IMR-90 (cell line): ENCODE data around the gene PPP1R12B. TPM values are rescaled to one million over a fixed set of nuclear protein-coding genes. Genes with fewer than 3 reads are reported as not detected.
"Not testable (repeated sequence)": the region's sequence is repeated elsewhere in the genome, so short reads cannot be mapped to it uniquely, and the experiment has no call there.

ENCODE experiments used
- ATAC-seq: fragments of 200-7000 bp; cut with Tn5 transposase; 2 replicates; pipeline ENCODE4 v1.9.1; 2020; ENCODE audit warnings: low read depth, mild to moderate bottlenecking, moderate library complexity
- BruUV-seq: library from RNA; stranded (reverse); fragments of 400-500 nt; replicated peaks from 2 replicates; lab custom pipeline; 2021; lab: Mats Ljungman, UMichigan
- CTCF ChIA-PET: fragments of 300-600 bp; formaldehyde crosslinking; extraction: SDS; loops from one replicate; lab custom pipeline; 2021; ENCODE audit warnings: antibody characterized with exemption; lab: Yijun Ruan, JAX
- POLR2A ChIA-PET: fragments of 300-600 bp; sonication (Branson Sonifier 250); formaldehyde crosslinking; loops from one replicate; lab custom pipeline; 2022; ENCODE audit warnings: antibody characterized with exemption; ENCODE audit not compliant: unreplicated experiment; lab: Charles Lee
- DNase-seq: peaks from one replicate; pipeline ENCODE4 v3.0.0; 2013
- H2AFZ ChIP-seq: replicated peaks from 2 replicates; pipeline ENCODE3; 2013; ENCODE audit warnings: low read length, mild to moderate bottlenecking; ENCODE audit not compliant: poor library complexity
- H2AK5ac ChIP-seq: 2 replicates; pipeline ENCODE4 v1.6.1; 2013; ENCODE audit warnings: low read depth, low read length, inconsistent platforms
- H2AK9ac ChIP-seq: replicated peaks from 2 replicates; pipeline ENCODE3; 2013; ENCODE audit warnings: mild to moderate bottlenecking, low read depth, low read length, moderate library complexity; ENCODE audit not compliant: poor library complexity
- H2BK120ac ChIP-seq: 2 replicates; pipeline ENCODE4 v1.6.1; 2013; ENCODE audit warnings: low read depth, low read length, inconsistent platforms
- H2BK15ac ChIP-seq: 3 replicates; pipeline ENCODE4 v1.6.1; 2013; ENCODE audit warnings: low read depth, low read length, inconsistent platforms
- H2BK20ac ChIP-seq: 2 replicates; pipeline ENCODE4 v1.6.1; 2013; ENCODE audit warnings: low read depth, mild to moderate bottlenecking, inconsistent platforms, low read length, moderate library complexity
- H2BK5ac ChIP-seq: 2 replicates; pipeline ENCODE4 v1.6.1; 2013; ENCODE audit warnings: mild to moderate bottlenecking, low read depth, low read length, inconsistent platforms; ENCODE audit not compliant: poor library complexity, severe bottlenecking
- H3K14ac ChIP-seq: replicated peaks from 2 replicates; pipeline ENCODE4 v1.6.1; 2013; ENCODE audit warnings: low read depth, low read length, inconsistent platforms
- H3K18ac ChIP-seq: 2 replicates; pipeline ENCODE4 v1.6.1; 2013; ENCODE audit warnings: low read depth, low read length, control low read depth
- H3K23ac ChIP-seq: 2 replicates; pipeline ENCODE4 v1.6.1; 2013; ENCODE audit warnings: low read depth, low read length, inconsistent platforms
- H3K27ac ChIP-seq: 2 replicates; pipeline ENCODE4 v1.5.1; 2013; ENCODE audit warnings: mild to moderate bottlenecking, control low read depth, low read length; ENCODE audit not compliant: insufficient read depth
- H3K27me3 ChIP-seq: 2 replicates; pipeline ENCODE4 v1.6.1; 2013; ENCODE audit warnings: low read length; ENCODE audit not compliant: control insufficient read depth, insufficient read depth
- H3K36me3 ChIP-seq: 2 replicates; pipeline ENCODE4 v1.6.1; 2013; ENCODE audit warnings: low read length, mixed read lengths; ENCODE audit not compliant: control insufficient read depth, insufficient read depth
- H3K4ac ChIP-seq: 2 replicates; pipeline ENCODE4 v1.6.1; 2013; ENCODE audit warnings: low read depth, low read length, inconsistent platforms
- H3K4me1 ChIP-seq: 2 replicates; pipeline ENCODE4 v1.6.1; 2013; ENCODE audit warnings: low read length, mixed read lengths; ENCODE audit not compliant: control insufficient read depth, insufficient read depth
- H3K4me2 ChIP-seq: 2 replicates; pipeline ENCODE4 v1.6.1; 2013; ENCODE audit warnings: low read depth, mild to moderate bottlenecking, control low read depth, low read length, moderate library complexity
- H3K4me3 ChIP-seq: 2 replicates; pipeline ENCODE4 v1.5.1; 2013; ENCODE audit warnings: low read depth, mild to moderate bottlenecking, control low read depth, low read length, moderate library complexity; ENCODE audit not compliant: insufficient read depth
- H3K56ac ChIP-seq: 2 replicates; pipeline ENCODE4 v1.6.1; 2013; ENCODE audit warnings: low read length, inconsistent platforms; ENCODE audit not compliant: insufficient read depth; ENCODE audit errors: extremely low read depth
- H3K79me1 ChIP-seq, 2 experiments: 2 replicates each; pipeline ENCODE4 v1.6.1; 2013; ENCODE audit warnings: low read length in 2 of 2, inconsistent platforms in 1 of 2, low read depth in 1 of 2
- H3K9ac ChIP-seq: 2 replicates; pipeline ENCODE4 v1.6.1; 2013; ENCODE audit warnings: low read depth, low read length, control low read depth
- H3K9me1 ChIP-seq: 2 replicates; pipeline ENCODE4 v1.6.1; 2013; ENCODE audit warnings: low read length, inconsistent platforms; ENCODE audit not compliant: insufficient read depth
- H3K9me3 ChIP-seq: 2 replicates; pipeline ENCODE4 v1.6.1; 2013; ENCODE audit warnings: low read length; ENCODE audit not compliant: control insufficient read depth, insufficient read depth
- H4K20me1 ChIP-seq: 2 replicates; pipeline ENCODE4 v1.6.1; 2013; ENCODE audit warnings: low read length, inconsistent platforms; ENCODE audit not compliant: insufficient read depth
- H4K5ac ChIP-seq: 2 replicates; pipeline ENCODE4 v1.6.1; 2013; ENCODE audit warnings: mild to moderate bottlenecking, low read depth, low read length, control low read depth
- H4K8ac ChIP-seq, 2 experiments: 2 replicates each; pipeline ENCODE4 v1.6.1; 2013; ENCODE audit warnings: low read depth in 2 of 2, low read length in 2 of 2, control low read depth in 1 of 2, inconsistent platforms in 1 of 2
- H4K91ac ChIP-seq: 2 replicates; pipeline ENCODE4 v1.6.1; 2013; ENCODE audit warnings: low read depth, low read length, inconsistent platforms; ENCODE audit not compliant: insufficient read depth
- CEBPB ChIP-seq: IDR thresholded peaks from 2 replicates; pipeline ENCODE4 v1.6.1; 2012; ENCODE audit warnings: low read depth, low read length, improper control_type of control experiment
- WGBS, 2 experiments: methylation state at CpG; one replicate each; pipeline versions ENCODE4 v1.1.5 to v1.1.7; 2013; ENCODE audit warnings: missing lambda C conversion rate in 2 of 2; ENCODE audit not compliant: insufficient read length in 1 of 2; ENCODE audit errors: extremely low coverage in 2 of 2; 5-methylcytosine and 5-hydroxymethylcytosine counted together
- dilution Hi-C: fragments of 300-500 bp; cut with HindIII; formaldehyde crosslinking; loops from one replicate; pipeline ENCODE4 v1.14.3; 2018; ENCODE audit warnings: low sequenced_read_pairs; ENCODE audit not compliant: unreplicated experiment
- in situ Hi-C: fragments of 300-500 bp; cut with MboI; formaldehyde crosslinking; loops from 3 replicates; pipeline ENCODE4 v1.14.3; 2019; ENCODE audit warnings: low sequenced_read_pairs, inconsistent platforms, mixed read lengths
- intact Hi-C: fragments of 100-400 bp; cut with micrococcal nuclease; formaldehyde crosslinking; loops from 2 replicates; pipeline ENCODE4 v1.10.0; 2022
- polyA plus RNA-seq, 3 experiments: library from polyadenylated mRNA; depleted of rRNA; stranded (reverse); fragments of >200 nt; gene quantifications; 2 replicates each; pipeline ENCODE4 v1.2.3, GENCODE V29; 2012; ENCODE audit warnings: low replicate concordance in 1 of 3
- total RNA-seq: library from RNA; depleted of rRNA; stranded (reverse); fragments of >200 nt; gene quantifications from 2 replicates; pipeline ENCODE4 v1.2.3, GENCODE V29; 2012

The PPP1R12B gene
- total and polyA plus RNA-seq, 2 of the 4 experiments (the other 2 are of a cell fraction): 8.5 to 12.0 TPM

- not testable (repeated sequence) for H2AK9ac ChIP-seq
Measured at GRCh38 chr1:202424260-202424659, 75.8 kb downstream of the PPP1R12B start.

GRCh38 chr1:202430111-202430510, 81.6 kb downstream of the PPP1R12B start:
- intact Hi-C loops: loop anchor here (10.0 kb wide), 1 partner anchor 1165 kb away; no protein-coding TSS in a partner anchor
- BruUV-seq, CTCF ChIA-PET: not testable (repeated sequence)

More at GRCh38 chr1:202424260-202424659, 75.8 kb downstream of the PPP1R12B start:
- H3K4me3 ChIP-seq, CTCF ChIA-PET, DNase-seq, H2BK5ac ChIP-seq, POLR2A ChIA-PET, H2BK120ac ChIP-seq, H3K36me3 ChIP-seq, H4K5ac ChIP-seq, H3K4me2 ChIP-seq, H2AK5ac ChIP-seq, H3K27me3 ChIP-seq, H3K9ac ChIP-seq, H2BK15ac ChIP-seq, H4K8ac ChIP-seq, H3K79me1 ChIP-seq, H3K23ac ChIP-seq, intact Hi-C loops, H3K9me3 ChIP-seq, BruUV-seq, H3K4ac ChIP-seq, H3K18ac ChIP-seq, ATAC-seq, H4K91ac ChIP-seq, in situ Hi-C loops, H3K14ac ChIP-seq, H3K4me1 ChIP-seq, H4K20me1 ChIP-seq, H2AFZ ChIP-seq, H3K56ac ChIP-seq, dilution Hi-C loops, H3K9me1 ChIP-seq, H2BK20ac ChIP-seq, H3K27ac ChIP-seq: not testable (repeated sequence)
- peak; percentile 68 for TF ChIP-seq CEBPB
- no CpG with 5 or more reads among the region's 5 CpGs for WGBS, 2 experiments

More at GRCh38 chr1:202430111-202430510, 81.6 kb downstream of the PPP1R12B start:
- H3K27me3 ChIP-seq, in situ Hi-C loops, H3K9ac ChIP-seq, H3K4ac ChIP-seq, ATAC-seq, DNase-seq, H3K18ac ChIP-seq, H2AFZ ChIP-seq, H3K4me2 ChIP-seq, H3K4me1 ChIP-seq, H4K91ac ChIP-seq, H2AK5ac ChIP-seq, POLR2A ChIA-PET, H2BK120ac ChIP-seq, H2BK20ac ChIP-seq, H3K23ac ChIP-seq, H3K79me1 ChIP-seq, H4K8ac ChIP-seq, H3K36me3 ChIP-seq, H4K20me1 ChIP-seq, H3K9me3 ChIP-seq, H4K5ac ChIP-seq, H2BK15ac ChIP-seq, H2BK5ac ChIP-seq, H3K9me1 ChIP-seq, H2AK9ac ChIP-seq, H3K4me3 ChIP-seq, H3K14ac ChIP-seq, H3K27ac ChIP-seq, H3K56ac ChIP-seq, dilution Hi-C loops: not testable (repeated sequence)
- WGBS, 2 experiments: no CpG with 5 or more reads among the region's 1 CpG
